ENCODE results near the gene HECTD4. TPM values are rescaled to one million over a fixed set of nuclear protein-coding genes. Genes with fewer than 3 reads are reported as not detected.

Gene HECTD4
- total RNA-seq, 1 experiment from 2014 or later = 32.5 TPM

- no peak overlapping the region for H3K27ac ChIP-seq (ENCODE audit: low read length)
- no peaks in the 10 kb centered on the region for H4K20me1 ChIP-seq (ENCODE audit: insufficient read depth, low read depth, low read length)
- no peak overlapping the region for H3K4me3 ChIP-seq (ENCODE audit: low read length)
- H3K79me2 ChIP-seq (ENCODE audit: low read length) = peaks cover 27% of the 10 kb centered on the region
- H3K9me3 ChIP-seq (ENCODE audit: low read length) = no peaks in the 10 kb centered on the region
- no peaks in the 10 kb centered on the region for H3K9me2 ChIP-seq (replicated peaks; ENCODE audit: insufficient read depth, low read length)
- no peaks in the 10 kb centered on the region for H3K36me3 ChIP-seq (ENCODE audit: insufficient read depth, low read length)
- no peak for DNase-seq
- H2AFZ ChIP-seq (ENCODE audit: low read length) = no peak overlapping the region
- no peak overlapping the region for H3K4me2 ChIP-seq (ENCODE audit: low read depth, low read length, poor library complexity, severe bottlenecking)
- H3K4me1 ChIP-seq (ENCODE audit: low read length) = peaks cover 35% of the 10 kb centered on the region
- no peaks in the 10 kb centered on the region for H3K27me3 ChIP-seq (ENCODE audit: low read length)
- no peak overlapping the region for H3K9ac ChIP-seq (ENCODE audit: low read length)
These were observed 259.2 kb downstream of the HECTD4 start for GRCh38 chr12:112122823-112123690.

GRCh38 chr12:112121780-112122565 is 260.3 kb downstream of the HECTD4 start:
- H3K4me1 ChIP-seq (ENCODE audit: low read length) = peaks cover 24% of the 10 kb centered on the region
- H3K9me2 ChIP-seq (replicated peaks; ENCODE audit: insufficient read depth, low read length) = no peaks in the 10 kb centered on the region
- H2AFZ ChIP-seq (ENCODE audit: low read length) = no peak overlapping the region
- no peaks in the 10 kb centered on the region for H3K9me3 ChIP-seq (ENCODE audit: low read length)
- no peak overlapping the region for H3K4me2 ChIP-seq (ENCODE audit: low read depth, low read length, poor library complexity, severe bottlenecking)
- peaks cover 16% of the 10 kb centered on the region for H3K79me2 ChIP-seq (ENCODE audit: low read length)
- H3K27ac ChIP-seq (ENCODE audit: low read length) = no peak overlapping the region
- DNase-seq = no peak
- H3K27me3 ChIP-seq (ENCODE audit: low read length) = no peaks in the 10 kb centered on the region
- no peak overlapping the region for H3K4me3 ChIP-seq (ENCODE audit: low read length)
- no peak overlapping the region for H3K9ac ChIP-seq (ENCODE audit: low read length)
- H4K20me1 ChIP-seq (ENCODE audit: insufficient read depth, low read depth, low read length) = no peaks in the 10 kb centered on the region
- H3K36me3 ChIP-seq (ENCODE audit: insufficient read depth, low read length) = no peaks in the 10 kb centered on the region

DNA sequence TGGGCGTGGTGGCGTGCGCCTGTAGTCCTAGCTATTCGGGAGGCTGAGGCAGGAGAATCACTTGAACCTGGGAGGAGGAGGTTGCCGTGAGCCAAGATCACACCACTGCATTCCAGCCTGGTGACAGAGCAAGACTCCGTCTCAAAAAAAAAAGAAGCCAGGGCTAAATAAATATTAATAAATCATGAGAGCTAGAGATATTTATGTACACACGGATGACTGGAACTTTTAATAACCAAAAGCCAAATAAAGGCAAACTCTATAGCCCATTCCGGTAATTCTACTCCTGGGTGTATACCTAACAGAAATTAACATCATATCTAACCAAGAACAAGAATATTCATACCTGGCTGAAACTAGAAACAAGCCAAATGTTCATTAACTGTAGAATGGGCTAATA is 264.5 kb downstream of the HECTD4 start:
- Histone ChIP-seq H3K9me2 (replicated peaks; ENCODE audit: insufficient read depth, low read length) (no peaks in the 10 kb centered on the region), H2AFZ (ENCODE audit: low read length) (no peak overlapping the region), H3K9ac (ENCODE audit: low read length) (no peak overlapping the region), H3K4me1 (ENCODE audit: low read length) (peaks cover 7% of the 10 kb centered on the region), H3K79me2 (ENCODE audit: low read length) (no peaks in the 10 kb centered on the region), H3K4me3 (ENCODE audit: low read length) (no peak overlapping the region), H3K9me3 (ENCODE audit: low read length) (no peaks in the 10 kb centered on the region), H4K20me1 (ENCODE audit: insufficient read depth, low read depth, low read length) (no peaks in the 10 kb centered on the region), H3K36me3 (ENCODE audit: insufficient read depth, low read length) (no peaks in the 10 kb centered on the region), H3K27ac (ENCODE audit: low read length) (no peak overlapping the region), H3K27me3 (ENCODE audit: low read length) (no peaks in the 10 kb centered on the region), H3K4me2 (ENCODE audit: low read depth, low read length, poor library complexity, severe bottlenecking) (no peak overlapping the region)
- no peak for DNase-seq

DNA sequence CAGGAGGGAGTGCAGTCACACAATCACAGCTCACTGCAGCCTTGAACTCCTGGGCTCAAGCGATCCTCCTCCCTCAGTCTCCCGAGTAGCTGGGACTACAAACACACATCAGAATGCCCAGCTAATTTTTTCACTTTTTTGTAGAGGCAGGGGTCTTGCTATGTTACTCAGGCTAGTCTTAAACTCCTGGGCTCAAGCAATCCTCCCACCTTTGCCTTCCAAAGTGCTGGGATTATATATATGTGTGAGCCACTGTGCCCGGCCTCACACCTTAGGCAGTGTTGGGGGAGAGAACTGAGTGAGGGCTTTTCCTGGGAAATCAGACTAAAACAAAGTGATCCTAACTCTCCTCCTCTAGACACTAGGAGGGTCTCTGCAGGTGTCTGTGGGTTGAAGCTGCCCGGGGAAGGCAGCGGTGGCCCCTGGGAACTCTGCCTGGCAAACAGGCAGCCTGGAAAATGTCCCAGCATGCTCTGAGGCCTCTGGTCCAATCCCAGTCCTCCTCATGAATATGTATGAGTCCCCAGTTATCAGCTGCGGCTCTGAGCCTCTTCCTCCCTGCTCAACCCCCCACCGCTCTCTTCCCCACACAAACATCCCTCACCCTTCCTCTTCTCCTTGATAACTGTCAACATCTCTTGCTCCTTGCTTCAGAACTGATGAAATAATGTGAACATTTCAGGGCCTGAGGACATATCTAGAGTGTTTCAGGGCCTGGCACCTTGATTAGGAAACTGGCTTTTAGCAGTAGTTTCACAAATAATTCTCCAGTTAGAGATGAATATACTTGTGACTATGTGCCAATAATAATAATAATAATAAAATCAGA is 265.8 kb downstream of the HECTD4 start:
- H3K9ac ChIP-seq (ENCODE audit: low read length) = 0 out of 2 replicates have a peak overlapping the region, but pooled peaks have one; percentile 12
- H2AFZ ChIP-seq (ENCODE audit: low read length) = peak overlapping the region; percentile 72; the same call in 1 of the 2 replicates
- H3K27me3 ChIP-seq (ENCODE audit: low read length) = no peaks in the 10 kb centered on the region
- no peaks in the 10 kb centered on the region for H3K9me2 ChIP-seq (replicated peaks; ENCODE audit: insufficient read depth, low read length)
- peaks cover 7% of the 10 kb centered on the region for H3K4me1 ChIP-seq (ENCODE audit: low read length)
- H3K4me2 ChIP-seq (ENCODE audit: low read depth, low read length, poor library complexity, severe bottlenecking) = peak overlapping the region; percentile 29
- no peaks in the 10 kb centered on the region for H3K79me2 ChIP-seq (ENCODE audit: low read length)
- no peak overlapping the region for H3K27ac ChIP-seq (ENCODE audit: low read length)
- H3K9me3 ChIP-seq (ENCODE audit: low read length) = no peaks in the 10 kb centered on the region
- H4K20me1 ChIP-seq (ENCODE audit: insufficient read depth, low read depth, low read length) = no peaks in the 10 kb centered on the region
- peak; percentile 67 for DNase-seq
- no peak overlapping the region for H3K4me3 ChIP-seq (ENCODE audit: low read length)
- H3K36me3 ChIP-seq (ENCODE audit: insufficient read depth, low read length) = no peaks in the 10 kb centered on the region

GRCh38 chr12:112115259-112116045 is 266.8 kb downstream of the HECTD4 start:
- peaks cover 12% of the 10 kb centered on the region for H3K4me1 ChIP-seq (ENCODE audit: low read length)
- no peaks in the 10 kb centered on the region for H3K27me3 ChIP-seq (ENCODE audit: low read length)
- H3K4me2 ChIP-seq (ENCODE audit: low read depth, low read length, poor library complexity, severe bottlenecking) = no peak overlapping the region
- H3K4me3 ChIP-seq (ENCODE audit: low read length) = no peak overlapping the region
- no peak overlapping the region for H3K9ac ChIP-seq (ENCODE audit: low read length)
- no peaks in the 10 kb centered on the region for H3K9me3 ChIP-seq (ENCODE audit: low read length)
- DNase-seq = no peak
- no peaks in the 10 kb centered on the region for H4K20me1 ChIP-seq (ENCODE audit: insufficient read depth, low read depth, low read length)
- no peak overlapping the region for H3K27ac ChIP-seq (ENCODE audit: low read length)
- H3K79me2 ChIP-seq (ENCODE audit: low read length) = no peaks in the 10 kb centered on the region
- no peaks in the 10 kb centered on the region for H3K36me3 ChIP-seq (ENCODE audit: insufficient read depth, low read length)
- H3K9me2 ChIP-seq (replicated peaks; ENCODE audit: insufficient read depth, low read length) = no peaks in the 10 kb centered on the region
- H2AFZ ChIP-seq (ENCODE audit: low read length) = no peak overlapping the region

- no peak overlapping the region for H2AFZ ChIP-seq (ENCODE audit: low read length)
- H4K20me1 ChIP-seq (ENCODE audit: insufficient read depth, low read depth, low read length) = no peaks in the 10 kb centered on the region
- peaks cover 14% of the 10 kb centered on the region for H3K79me2 ChIP-seq (ENCODE audit: low read length)
- H3K4me1 ChIP-seq (ENCODE audit: low read length) = peaks cover 29% of the 10 kb centered on the region
- no peaks in the 10 kb centered on the region for H3K27me3 ChIP-seq (ENCODE audit: low read length)
- no peak overlapping the region for H3K9ac ChIP-seq (ENCODE audit: low read length)
- no peak overlapping the region for H3K27ac ChIP-seq (ENCODE audit: low read length)
- no peaks in the 10 kb centered on the region for H3K9me2 ChIP-seq (replicated peaks; ENCODE audit: insufficient read depth, low read length)
- no peaks in the 10 kb centered on the region for H3K9me3 ChIP-seq (ENCODE audit: low read length)
- H3K36me3 ChIP-seq (ENCODE audit: insufficient read depth, low read length) = no peaks in the 10 kb centered on the region
- H3K4me3 ChIP-seq (ENCODE audit: low read length) = no peak overlapping the region
- no peak for DNase-seq
- H3K4me2 ChIP-seq (ENCODE audit: low read depth, low read length, poor library complexity, severe bottlenecking) = no peak overlapping the region
These were observed 269.7 kb downstream of the HECTD4 start for GRCh38 chr12:112112409-112113133.

DNA sequence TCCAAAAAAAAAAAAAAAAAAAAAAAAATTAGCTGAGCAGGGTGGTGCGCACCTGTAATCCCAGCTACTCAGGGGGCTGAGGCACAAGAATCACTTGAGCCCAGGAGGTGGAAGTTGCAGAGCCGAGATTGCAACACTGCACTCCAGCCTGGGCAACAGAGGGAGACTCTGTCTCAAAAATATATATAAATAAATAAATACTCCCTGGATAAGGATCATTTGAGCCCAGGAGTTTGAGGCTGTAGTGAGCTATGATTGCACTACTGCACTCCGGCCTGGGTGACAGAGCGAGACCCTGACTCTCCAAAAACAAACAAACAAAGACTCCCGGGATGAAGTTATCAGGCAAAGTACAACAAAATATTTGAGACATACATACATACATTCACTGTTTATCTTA is 270.3 kb downstream of the HECTD4 start:
- Histone ChIP-seq H3K4me1 (ENCODE audit: low read length) (peaks cover 35% of the 10 kb centered on the region), H3K9me2 (replicated peaks; ENCODE audit: insufficient read depth, low read length) (no peaks in the 10 kb centered on the region), H3K4me2 (ENCODE audit: low read depth, low read length, poor library complexity, severe bottlenecking) (no peak overlapping the region), H3K9me3 (ENCODE audit: low read length) (no peaks in the 10 kb centered on the region), H3K27me3 (ENCODE audit: low read length) (no peaks in the 10 kb centered on the region), H4K20me1 (ENCODE audit: insufficient read depth, low read depth, low read length) (no peaks in the 10 kb centered on the region; the same call in 1 of the 2 replicates), H3K36me3 (ENCODE audit: insufficient read depth, low read length) (no peaks in the 10 kb centered on the region), H3K4me3 (ENCODE audit: low read length) (no peak overlapping the region), H2AFZ (ENCODE audit: low read length) (no peak overlapping the region), H3K27ac (ENCODE audit: low read length) (no peak overlapping the region), H3K79me2 (ENCODE audit: low read length) (peaks cover 21% of the 10 kb centered on the region), H3K9ac (ENCODE audit: low read length) (no peak overlapping the region)
- no peak for DNase-seq
